ENCODE results near the gene TMPRSS6. TPM values are rescaled to one million over a fixed set of nuclear protein-coding genes. Genes with fewer than 3 reads are reported as not detected.

The TMPRSS6 gene
- total RNA-seq, 1 experiment from 2014 or later: not detected

GRCh38 chr22:37129866-37130441 lies 20.4 kb upstream of the TMPRSS6 start:
- Mint-ChIP-seq H3K36me3 (ENCODE audit: insufficient read depth, unreplicated experiment) (no peaks in the 10 kb centered on the region), H3K9me3 (ENCODE audit: unreplicated experiment) (no peaks in the 10 kb centered on the region), H3K4me1 (ENCODE audit: insufficient read depth, unreplicated experiment) (no peaks in the 10 kb centered on the region), H3K27me3 (ENCODE audit: insufficient read depth, unreplicated experiment) (peaks cover 12% of the 10 kb centered on the region), H3K4me3 (ENCODE audit: unreplicated experiment) (no peak overlapping the region), H3K27ac (ENCODE audit: low read depth, unreplicated experiment) (no peak overlapping the region)
- no TSS peak for BruUV-seq (replicated peaks)
- TF ChIP-seq CTCF (IDR thresholded peaks at IDR 0.05; ENCODE audit: unreplicated experiment): no peak
- ChIA-PET CTCF (no interaction called here), POLR2A (interaction anchor here (0.5 kb wide), 1 partner anchor 42 kb away, joined by 3 read pairs; no protein-coding TSS in a partner anchor)
- intact Hi-C loops (cut with micrococcal nuclease): no loop called here
- DNase-seq (ENCODE audit: unreplicated experiment): no peak

- TF ChIP-seq CTCF (IDR thresholded peaks at IDR 0.05; ENCODE audit: unreplicated experiment): no peak
- POLR2A ChIA-PET: no interaction called here
- no peak for DNase-seq (ENCODE audit: unreplicated experiment)
- no peak overlapping the region for H3K4me3 Mint-ChIP-seq (ENCODE audit: unreplicated experiment)
- intact Hi-C loops (cut with micrococcal nuclease): no loop called here
- no TSS peak for BruUV-seq (replicated peaks)
- CTCF ChIA-PET: interaction anchor here (1.1 kb wide), 1 partner anchor 38 kb away, joined by 6 read pairs; no protein-coding TSS in a partner anchor
- no peaks in the 10 kb centered on the region for H3K36me3 Mint-ChIP-seq (ENCODE audit: insufficient read depth, unreplicated experiment)
- no peak overlapping the region for H3K27ac Mint-ChIP-seq (ENCODE audit: low read depth, unreplicated experiment)
- H3K4me1 Mint-ChIP-seq (ENCODE audit: insufficient read depth, unreplicated experiment): no peaks in the 10 kb centered on the region
- H3K9me3 Mint-ChIP-seq (ENCODE audit: unreplicated experiment): no peaks in the 10 kb centered on the region
- peaks cover 12% of the 10 kb centered on the region for H3K27me3 Mint-ChIP-seq (ENCODE audit: insufficient read depth, unreplicated experiment)
Measured at GRCh38 chr22:37128555-37129281, 19.2 kb upstream of the TMPRSS6 start.

DNA sequence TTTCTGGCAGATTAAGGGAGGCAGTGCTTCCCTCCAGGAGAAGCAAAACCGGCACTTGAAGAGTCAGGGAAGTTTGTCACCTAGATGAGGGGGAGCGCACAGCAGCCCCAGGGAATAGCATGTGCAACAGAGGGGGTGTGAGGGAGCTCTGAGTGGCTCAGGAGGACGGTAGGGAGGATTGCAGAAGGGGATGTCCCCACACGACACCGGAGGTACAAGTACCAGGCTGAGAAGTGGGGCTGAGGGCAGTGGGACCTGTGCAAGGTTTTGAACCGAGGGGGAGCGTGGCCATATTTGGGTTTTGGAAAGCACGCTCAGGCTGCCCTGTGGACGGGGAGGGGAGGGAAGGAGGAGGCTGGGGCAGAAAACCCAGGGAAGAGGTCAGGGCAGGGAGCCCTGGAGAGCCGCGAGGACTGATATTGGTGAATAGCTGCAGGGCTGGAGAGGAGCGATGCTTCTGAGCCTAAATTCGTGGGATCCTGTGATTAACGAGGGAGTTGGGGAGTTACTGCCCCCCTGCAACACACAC lies 17.9 kb upstream of the TMPRSS6 start:
- intact Hi-C loops (cut with micrococcal nuclease): no loop called here
- Mint-ChIP-seq H3K9me3 (ENCODE audit: unreplicated experiment) (no peaks in the 10 kb centered on the region), H3K27me3 (ENCODE audit: insufficient read depth, unreplicated experiment) (peaks cover 12% of the 10 kb centered on the region), H3K4me3 (ENCODE audit: unreplicated experiment) (no peak overlapping the region), H3K27ac (ENCODE audit: low read depth, unreplicated experiment) (no peak overlapping the region), H3K36me3 (ENCODE audit: insufficient read depth, unreplicated experiment) (no peaks in the 10 kb centered on the region), H3K4me1 (ENCODE audit: insufficient read depth, unreplicated experiment) (peaks cover 8% of the 10 kb centered on the region)
- DNase-seq (ENCODE audit: unreplicated experiment): no peak
- BruUV-seq (replicated peaks): no TSS peak
- ChIA-PET POLR2A (no interaction called here), CTCF (interaction anchor here (1.1 kb wide), 1 partner anchor 39 kb away, joined by 6 read pairs; no protein-coding TSS in a partner anchor)
- TF ChIP-seq CTCF (IDR thresholded peaks at IDR 0.05; ENCODE audit: unreplicated experiment): no peak

DNA sequence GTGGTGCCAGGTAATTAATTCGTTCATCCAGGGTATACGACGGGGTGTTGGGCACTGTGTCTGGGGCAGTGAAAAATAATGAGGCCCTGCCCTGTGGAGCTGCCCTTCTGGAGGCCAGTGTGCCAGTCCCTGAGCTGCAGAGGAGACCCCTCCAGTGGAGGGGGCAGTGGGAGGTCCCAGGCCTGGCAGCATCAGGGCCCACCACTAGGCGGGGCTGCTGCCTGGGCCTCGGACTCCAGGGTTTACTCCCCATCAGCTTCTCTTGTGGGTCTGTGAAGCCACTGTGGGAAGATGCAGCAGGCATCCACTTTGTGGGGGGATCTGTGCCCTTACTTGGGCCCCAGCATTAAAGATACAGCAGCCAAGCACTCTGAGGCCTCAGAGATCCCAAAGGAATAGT lies 17.4 kb upstream of the TMPRSS6 start:
- peak; percentile 6 for DNase-seq (ENCODE audit: unreplicated experiment)
- H3K27ac Mint-ChIP-seq (ENCODE audit: low read depth, unreplicated experiment): no peak overlapping the region
- intact Hi-C loops (cut with micrococcal nuclease): no loop called here
- H3K4me3 Mint-ChIP-seq (ENCODE audit: unreplicated experiment): no peak overlapping the region
- peaks cover 12% of the 10 kb centered on the region for H3K27me3 Mint-ChIP-seq (ENCODE audit: insufficient read depth, unreplicated experiment)
- ChIA-PET CTCF (no interaction called here), POLR2A (no interaction called here)
- H3K4me1 Mint-ChIP-seq (ENCODE audit: insufficient read depth, unreplicated experiment): peaks cover 14% of the 10 kb centered on the region
- TF ChIP-seq CTCF (IDR thresholded peaks at IDR 0.05; ENCODE audit: unreplicated experiment): no peak
- H3K36me3 Mint-ChIP-seq (ENCODE audit: insufficient read depth, unreplicated experiment): no peaks in the 10 kb centered on the region
- no peaks in the 10 kb centered on the region for H3K9me3 Mint-ChIP-seq (ENCODE audit: unreplicated experiment)
- no TSS peak for BruUV-seq (replicated peaks)

All from MCF 10A (cell line).